ENCODE data around the gene NRARP. TPM values are rescaled to one million over a fixed set of nuclear protein-coding genes. Genes with fewer than 3 reads are reported as not detected.

The NRARP gene
- total RNA-seq, 1 donor: 0.09 TPM

- no peak overlapping the region for H3K4me3 ChIP-seq (ENCODE audit: low read depth, low read length)
- DNase-seq (ENCODE audit: low read depth): no peak
- TF ChIP-seq, protein P1, sequence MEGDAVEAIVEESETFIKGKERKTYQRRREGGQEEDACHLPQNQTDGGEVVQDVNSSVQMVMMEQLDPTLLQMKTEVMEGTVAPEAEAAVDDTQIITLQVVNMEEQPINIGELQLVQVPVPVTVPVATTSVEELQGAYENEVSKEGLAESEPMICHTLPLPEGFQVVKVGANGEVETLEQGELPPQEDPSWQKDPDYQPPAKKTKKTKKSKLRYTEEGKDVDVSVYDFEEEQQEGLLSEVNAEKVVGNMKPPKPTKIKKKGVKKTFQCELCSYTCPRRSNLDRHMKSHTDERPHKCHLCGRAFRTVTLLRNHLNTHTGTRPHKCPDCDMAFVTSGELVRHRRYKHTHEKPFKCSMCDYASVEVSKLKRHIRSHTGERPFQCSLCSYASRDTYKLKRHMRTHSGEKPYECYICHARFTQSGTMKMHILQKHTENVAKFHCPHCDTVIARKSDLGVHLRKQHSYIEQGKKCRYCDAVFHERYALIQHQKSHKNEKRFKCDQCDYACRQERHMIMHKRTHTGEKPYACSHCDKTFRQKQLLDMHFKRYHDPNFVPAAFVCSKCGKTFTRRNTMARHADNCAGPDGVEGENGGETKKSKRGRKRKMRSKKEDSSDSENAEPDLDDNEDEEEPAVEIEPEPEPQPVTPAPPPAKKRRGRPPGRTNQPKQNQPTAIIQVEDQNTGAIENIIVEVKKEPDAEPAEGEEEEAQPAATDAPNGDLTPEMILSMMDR (IDR thresholded peaks at IDR 0.05; ENCODE audit: insufficient read depth, low read length): no peak
Observed at GRCh38 chr9:137326445-137327065, 24.5 kb upstream of the NRARP start.

DNA sequence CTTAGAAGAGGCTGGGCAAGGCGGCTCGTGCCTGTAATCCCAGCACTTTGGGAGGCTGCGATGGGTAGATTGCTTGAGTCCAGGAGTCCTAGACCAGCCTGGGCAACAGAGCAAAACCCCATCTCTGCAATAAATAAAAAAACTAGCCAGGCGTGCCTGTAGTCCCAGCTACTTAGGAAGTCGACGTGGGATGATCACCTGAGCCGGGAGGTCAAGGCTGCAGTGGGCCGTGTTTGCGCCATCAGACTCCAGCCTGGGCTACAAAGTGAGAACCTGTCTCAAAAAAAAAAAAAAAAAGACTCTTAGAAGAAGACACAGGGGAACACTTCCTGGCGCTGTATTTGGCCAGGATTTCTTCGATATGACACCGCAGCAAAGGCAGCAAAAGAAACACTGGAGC, 23.7 kb upstream of the NRARP start:
- TF ChIP-seq, protein P1 (IDR thresholded peaks at IDR 0.05; ENCODE audit: insufficient read depth, low read length): no peak
- no peak overlapping the region for H3K4me3 ChIP-seq (ENCODE audit: low read depth, low read length)
- no peak for DNase-seq (ENCODE audit: low read depth)

DNA sequence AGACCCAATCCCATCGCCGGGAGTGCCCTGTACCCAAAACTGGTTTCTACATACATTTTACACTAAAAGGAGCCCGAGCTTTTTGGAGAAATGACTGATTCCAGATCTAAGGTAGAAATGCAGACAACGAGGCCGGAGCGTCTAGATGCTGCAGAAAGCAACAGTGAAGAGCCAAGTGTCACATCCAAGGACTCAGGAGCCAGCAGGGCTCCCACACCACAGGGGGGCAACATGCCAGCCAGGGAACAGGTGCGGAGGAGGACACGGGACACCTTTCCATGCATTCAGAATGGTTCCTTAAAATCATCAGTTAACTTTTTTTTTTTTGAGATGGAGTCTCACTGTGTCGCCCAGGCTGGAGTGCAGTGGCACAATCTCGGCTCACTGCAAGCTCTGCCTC, 23.1 kb upstream of the NRARP start:
- no peak overlapping the region for H3K4me3 ChIP-seq (ENCODE audit: low read depth, low read length)
- TF ChIP-seq, protein P1 (IDR thresholded peaks at IDR 0.05; ENCODE audit: insufficient read depth, low read length): no peak
- no peak for DNase-seq (ENCODE audit: low read depth)

DNA sequence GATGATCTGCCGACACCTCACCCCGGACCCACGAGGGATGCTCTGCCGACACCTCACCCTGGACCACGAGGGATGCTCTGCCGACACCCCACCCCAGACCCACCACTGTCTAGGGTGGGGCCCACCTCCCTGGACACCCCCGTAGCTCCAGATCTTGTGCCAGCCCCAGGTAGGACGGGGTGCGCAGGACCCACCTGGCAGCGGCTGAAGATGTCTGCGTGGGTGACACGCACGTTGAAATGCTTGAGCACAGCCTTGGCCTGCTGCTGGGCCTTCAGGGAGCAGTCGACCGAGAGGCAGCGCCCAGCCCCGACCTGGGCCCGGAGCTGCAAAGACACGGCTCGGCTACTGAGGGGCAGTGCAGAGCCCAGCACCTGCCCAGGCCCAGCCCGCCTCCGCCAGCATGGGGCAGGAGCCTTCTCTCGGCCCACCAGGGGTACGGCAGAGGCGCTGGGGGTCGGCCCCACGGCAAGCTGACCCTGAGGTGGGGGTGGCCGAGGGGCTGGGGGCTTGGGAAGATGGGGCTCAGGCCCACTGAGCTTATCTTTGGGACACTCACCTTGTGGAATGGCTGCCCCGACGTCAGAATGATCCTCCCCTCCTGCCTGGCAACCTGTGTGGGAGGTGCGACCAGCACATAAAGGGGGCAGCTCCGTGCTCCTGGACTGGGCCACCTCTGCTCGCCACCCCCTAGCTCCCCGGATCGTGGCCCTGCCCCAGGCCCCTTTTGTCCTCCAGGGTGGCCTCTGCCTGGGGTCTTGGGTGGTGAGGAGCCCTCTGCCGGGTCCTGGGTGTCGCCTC, 21.7 kb upstream of the NRARP start:
- H3K4me3 ChIP-seq (ENCODE audit: low read depth, low read length): no peak overlapping the region
- TF ChIP-seq, protein P1 (IDR thresholded peaks at IDR 0.05; ENCODE audit: insufficient read depth, low read length): no peak
- no peak for DNase-seq (ENCODE audit: low read depth)

DNA sequence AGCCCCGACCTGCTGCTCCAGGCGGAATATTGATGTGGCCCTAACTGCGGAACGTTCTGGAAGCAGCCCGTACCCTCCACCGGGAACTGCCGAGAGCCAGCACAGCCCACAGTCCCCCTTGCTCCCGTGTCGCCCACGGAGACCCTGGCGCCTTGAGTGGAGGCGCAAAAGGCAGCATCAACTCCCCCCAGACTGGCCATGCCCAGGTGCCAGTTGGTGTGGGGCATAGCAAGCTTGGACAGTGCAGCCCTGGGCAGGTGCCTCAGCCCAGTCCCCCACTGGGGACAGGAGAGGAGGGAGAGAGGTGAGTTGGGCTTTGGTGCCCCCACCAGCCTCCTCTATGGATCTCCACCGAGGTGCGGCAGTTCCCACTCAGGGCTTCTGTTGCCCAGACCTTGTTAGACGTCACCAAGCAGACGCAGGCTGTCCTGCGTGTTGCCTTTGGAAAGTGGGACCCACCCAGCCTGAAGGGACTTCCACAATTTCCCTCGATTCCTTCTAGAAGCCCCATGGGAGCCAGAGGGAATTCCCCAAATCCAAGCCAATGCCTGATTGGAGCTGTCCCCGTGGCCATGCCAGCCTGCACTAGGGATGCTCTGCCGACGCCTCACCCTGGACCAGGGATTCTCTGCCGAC, 19.8 kb upstream of the NRARP start:
- no peak overlapping the region for H3K4me3 ChIP-seq (ENCODE audit: low read depth, low read length)
- TF ChIP-seq, protein P1 (IDR thresholded peaks at IDR 0.05; ENCODE audit: insufficient read depth, low read length): no peak
- DNase-seq (ENCODE audit: low read depth): no peak

- no peak for DNase-seq (ENCODE audit: low read depth)
- H3K4me3 ChIP-seq (ENCODE audit: low read depth, low read length): no peak overlapping the region
- TF ChIP-seq, protein P1 (IDR thresholded peaks at IDR 0.05; ENCODE audit: insufficient read depth, low read length): no peak
Observed at GRCh38 chr9:137320555-137321384, 18.7 kb upstream of the NRARP start.

All from fibroblast of the aortic adventitia (primary cell).